GM06990 (cell line): ENCODE data around the gene RBP4.
A peak's percentile ranks its signal among the peaks of the same experiment; 100 is the strongest.

Source experiments
- DNase-seq: peaks from one replicate; pipeline ENCODE4 v3.0.0-alpha.2; 2011; ENCODE audit not compliant: insufficient read length; ENCODE audit errors: extremely low read depth
- H3K27me3 ChIP-seq: replicated peaks from 2 replicates; pipeline ENCODE4 v1.6.0; 2011; ENCODE audit warnings: low read length; ENCODE audit not compliant: control insufficient read depth, insufficient read depth
- H3K36me3 ChIP-seq: 2 replicates; pipeline ENCODE4 v1.5.1; 2011; ENCODE audit warnings: low read length; ENCODE audit not compliant: control insufficient read depth, insufficient read depth
- H3K4me3 ChIP-seq: replicated peaks from 2 replicates; pipeline ENCODE4 v1.5.1; 2011; ENCODE audit warnings: low read depth, mild to moderate bottlenecking, control low read depth, low read length
- TF ChIP-seq, protein P1 (sequence below): IDR thresholded peaks from 2 replicates; pipeline ENCODE4 v1.5.1; 2011; ENCODE audit warnings: low read length, control low read depth, mild to moderate bottlenecking, inconsistent platforms; ENCODE audit not compliant: insufficient read depth, poor library complexity, severe bottlenecking

RBP4 gene

DNA sequence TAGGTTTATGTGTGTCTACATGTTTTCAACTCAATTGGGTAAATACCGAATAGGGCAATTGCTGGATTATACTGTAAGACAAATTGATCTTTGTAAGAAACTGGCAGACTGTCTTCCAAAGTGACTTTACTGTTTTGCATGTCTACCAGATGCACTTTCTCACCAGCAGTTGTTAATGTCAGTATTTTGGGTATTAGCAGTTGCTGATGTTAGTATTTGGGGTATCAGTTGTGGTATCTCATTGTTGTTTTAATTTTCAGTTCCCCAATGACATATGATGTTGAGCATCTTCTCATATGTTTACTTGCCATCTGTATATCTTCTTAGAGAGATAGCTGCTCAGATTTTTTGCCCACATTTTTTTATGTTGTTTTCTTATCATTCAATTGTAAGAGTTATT, 21.9 kb upstream of the RBP4 start:
- TF ChIP-seq, protein P1, sequence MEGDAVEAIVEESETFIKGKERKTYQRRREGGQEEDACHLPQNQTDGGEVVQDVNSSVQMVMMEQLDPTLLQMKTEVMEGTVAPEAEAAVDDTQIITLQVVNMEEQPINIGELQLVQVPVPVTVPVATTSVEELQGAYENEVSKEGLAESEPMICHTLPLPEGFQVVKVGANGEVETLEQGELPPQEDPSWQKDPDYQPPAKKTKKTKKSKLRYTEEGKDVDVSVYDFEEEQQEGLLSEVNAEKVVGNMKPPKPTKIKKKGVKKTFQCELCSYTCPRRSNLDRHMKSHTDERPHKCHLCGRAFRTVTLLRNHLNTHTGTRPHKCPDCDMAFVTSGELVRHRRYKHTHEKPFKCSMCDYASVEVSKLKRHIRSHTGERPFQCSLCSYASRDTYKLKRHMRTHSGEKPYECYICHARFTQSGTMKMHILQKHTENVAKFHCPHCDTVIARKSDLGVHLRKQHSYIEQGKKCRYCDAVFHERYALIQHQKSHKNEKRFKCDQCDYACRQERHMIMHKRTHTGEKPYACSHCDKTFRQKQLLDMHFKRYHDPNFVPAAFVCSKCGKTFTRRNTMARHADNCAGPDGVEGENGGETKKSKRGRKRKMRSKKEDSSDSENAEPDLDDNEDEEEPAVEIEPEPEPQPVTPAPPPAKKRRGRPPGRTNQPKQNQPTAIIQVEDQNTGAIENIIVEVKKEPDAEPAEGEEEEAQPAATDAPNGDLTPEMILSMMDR = no peak
- H3K4me3 ChIP-seq = no peak overlapping the region
- peak; percentile 26 for DNase-seq
- H3K27me3 ChIP-seq = no peaks in the 10 kb centered on the region
- no peaks in the 10 kb centered on the region for H3K36me3 ChIP-seq

DNA sequence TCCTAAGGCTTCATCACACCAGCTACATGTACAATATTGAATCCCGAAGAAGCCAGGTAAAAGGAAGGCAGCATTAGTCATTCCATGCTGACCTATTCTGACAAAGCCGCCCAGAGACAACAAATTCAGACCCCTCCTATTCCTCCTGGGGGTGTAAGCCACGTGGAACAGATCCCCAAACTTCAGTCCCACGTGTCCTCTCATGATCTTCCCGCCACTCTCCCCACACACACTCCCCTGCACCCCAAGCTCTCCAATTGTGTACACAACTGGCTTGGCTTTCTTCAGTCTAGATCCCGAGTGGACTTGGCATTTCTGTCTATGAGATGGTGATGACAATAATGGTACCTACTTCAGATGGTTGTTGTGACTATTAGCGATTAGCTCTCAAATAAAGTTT, 19.9 kb upstream of the RBP4 start:
- no peak for DNase-seq
- Histone ChIP-seq H3K36me3 (no peaks in the 10 kb centered on the region), H3K4me3 (no peak overlapping the region), H3K27me3 (no peaks in the 10 kb centered on the region)
- TF ChIP-seq, protein P1 = no peak

DNA sequence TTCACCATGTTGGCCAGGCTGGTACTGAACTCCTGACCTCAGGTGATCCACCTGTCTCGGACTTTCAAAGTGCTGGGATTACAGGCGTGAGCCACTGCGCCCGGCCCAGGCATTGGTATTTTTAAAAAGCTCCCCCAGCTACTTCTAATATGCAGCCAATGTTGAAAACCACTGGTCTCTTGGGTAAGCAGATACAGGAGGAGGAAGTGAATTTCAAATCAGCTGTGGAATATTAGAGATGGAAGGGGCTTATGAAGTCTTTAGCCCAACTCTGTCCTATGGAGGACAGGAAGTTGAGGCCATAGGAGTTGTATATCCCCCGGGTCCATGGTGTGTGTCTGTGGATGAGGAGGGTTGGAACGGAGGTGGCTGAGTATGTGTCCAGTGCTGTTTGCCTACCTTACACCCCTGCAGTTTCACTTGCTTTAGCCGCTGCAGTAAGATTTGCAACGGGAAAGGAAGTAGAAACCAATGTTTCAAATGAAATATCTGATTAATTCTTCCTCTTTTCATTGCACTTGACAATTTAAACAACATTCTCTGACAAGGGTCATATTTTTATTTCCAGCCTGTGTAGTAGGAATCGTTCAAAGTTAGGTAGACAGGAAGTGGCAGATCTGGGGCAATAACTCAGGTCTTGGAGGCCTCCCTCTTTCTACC, 14.7 kb upstream of the RBP4 start:
- TF ChIP-seq, protein P1 = no peak
- H3K27me3 ChIP-seq = no peaks in the 10 kb centered on the region
- DNase-seq = no peak
- H3K36me3 ChIP-seq = no peaks in the 10 kb centered on the region
- H3K4me3 ChIP-seq = no peak overlapping the region

DNA sequence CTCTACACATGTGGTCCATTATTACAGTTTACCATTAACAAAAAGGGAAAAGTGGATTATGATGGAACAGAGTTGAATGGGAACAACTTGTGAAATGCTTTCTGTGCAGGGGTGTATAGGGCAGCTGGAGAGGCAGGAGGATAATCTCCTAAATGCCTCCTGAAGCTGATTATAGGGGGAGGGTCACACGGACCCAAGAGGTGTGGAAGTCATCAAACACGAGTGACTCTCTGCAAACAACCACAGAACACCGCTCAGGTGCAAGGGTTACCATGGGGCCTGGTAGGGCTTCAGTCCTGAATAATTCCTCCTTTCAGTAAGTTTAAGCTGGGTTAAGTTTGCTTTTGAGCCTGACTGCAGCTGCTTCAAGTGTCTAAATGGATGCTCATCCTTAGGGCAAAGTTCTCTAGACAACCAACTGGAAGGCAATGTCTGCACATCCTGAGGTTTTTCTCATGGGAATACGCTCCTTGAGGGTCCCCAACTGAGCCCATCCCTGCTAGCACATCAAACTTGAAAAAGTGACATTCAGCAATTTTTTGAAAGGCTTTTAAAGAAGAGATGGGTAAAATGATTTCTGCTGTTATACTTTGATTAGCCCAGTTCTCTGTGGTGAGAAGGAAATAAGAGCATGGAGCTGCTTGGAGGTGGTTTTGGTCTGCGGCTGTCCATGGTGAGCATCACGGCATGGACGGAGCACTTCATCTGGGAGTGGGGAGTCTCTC, 13.2 kb upstream of the RBP4 start:
- DNase-seq = no peak
- H3K27me3 ChIP-seq = no peaks in the 10 kb centered on the region
- H3K36me3 ChIP-seq = no peaks in the 10 kb centered on the region
- TF ChIP-seq, protein P1 = no peak
- no peak overlapping the region for H3K4me3 ChIP-seq

DNA sequence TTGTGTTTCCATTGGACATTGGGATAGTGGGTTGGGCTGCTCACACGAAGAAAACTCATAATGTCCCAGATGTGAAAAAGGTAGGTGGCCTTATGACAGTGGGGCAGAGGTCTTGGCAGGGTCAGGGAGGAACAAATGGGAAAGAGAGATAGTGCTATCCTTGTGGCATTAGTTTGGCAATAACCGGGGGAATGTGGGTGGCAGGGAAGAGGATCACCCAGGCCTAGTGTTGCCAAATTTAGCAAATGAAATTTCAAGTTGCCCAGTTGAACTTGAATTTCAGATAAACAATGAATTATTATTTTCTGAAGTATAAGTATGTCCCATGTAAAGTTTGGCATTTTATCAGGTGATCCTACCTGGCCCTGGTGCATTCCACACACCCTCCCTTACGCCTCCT, 12.1 kb upstream of the RBP4 start:
- Histone ChIP-seq H3K36me3 (no peaks in the 10 kb centered on the region), H3K27me3 (no peaks in the 10 kb centered on the region), H3K4me3 (no peak overlapping the region)
- no peak for DNase-seq
- TF ChIP-seq, protein P1 = no peak
